ENCODE data around the gene EPB41. TPM values are rescaled to one million over a fixed set of nuclear protein-coding genes. Genes with fewer than 3 reads are reported as not detected.
"Not testable (repeated sequence)": the region's sequence is repeated elsewhere in the genome, so short reads cannot be mapped to it uniquely, and the experiment has no call there.

The EPB41 gene
- total RNA-seq, 5 donors from 2014 or later (not counting 1 experiment from before 2014, with no cell fraction given), result 199 to 257 (median 241) TPM

- Mint-ChIP-seq H3K9me3 (no peaks in the 10 kb centered on the region), H3K27me3 (no peaks in the 10 kb centered on the region), H3K4me3 (no peak overlapping the region), H3K36me3 (peaks cover 65% of the 10 kb centered on the region), H3K27ac (no peak overlapping the region), H3K4me1 (peaks cover 0 to 2% (median 0%) of the 10 kb centered on the region in 3 donors)
- no peaks in the 10 kb centered on the region for H3K9me3 ChIP-seq
- H3K4me3 ChIP-seq (ENCODE audit: control insufficient read depth in 1 of 2, extremely low read depth in 1 of 2, low read length in 1 of 2), result no peak overlapping the region
- no peak overlapping the region for H3K27ac ChIP-seq (ENCODE audit: low read length)
- DNase-seq, result no peak
- no peaks in the 10 kb centered on the region for H3K4me1 ChIP-seq (ENCODE audit: control insufficient read depth in 1 of 2, extremely low read depth in 1 of 2, insufficient read depth in 2 of 2, low read length in 2 of 2)
- WGBS (ENCODE audit: insufficient coverage), result 83% methylated on average over 4 of the region's 4 CpGs
- ATAC-seq (replicated peaks in 1 of 4), result no peak
- POLR2A ChIA-PET, result interaction anchor here (0.5 to 0.7 kb wide), 3 partner anchors 33 to 703 kb away, joined by 3 read pairs; no protein-coding TSS in a partner anchor
- CTCF ChIA-PET, result no interaction called here
- H3K36me3 ChIP-seq (ENCODE audit: control insufficient read depth in 2 of 2, extremely low read depth in 1 of 2, insufficient read depth in 1 of 2, low read length in 1 of 2), result peaks cover 22 to 65% of the 10 kb centered on the region in 2 donors
- no peaks in the 10 kb centered on the region for H3K27me3 ChIP-seq (replicated peaks in 1 of 2; ENCODE audit: control insufficient read depth in 2 of 2, extremely low read depth in 1 of 2, insufficient read depth in 2 of 2, low read length in 1 of 2)
These were observed 182.0 kb downstream of the EPB41 start for GRCh38 chr1:29096231-29096886.

- H3K4me3 Mint-ChIP-seq, result no peak overlapping the region
- ATAC-seq (replicated peaks in 1 of 4), result no peak
- ChIA-PET CTCF (no interaction called here), POLR2A (no interaction called here)
- no peak overlapping the region for H3K27ac Mint-ChIP-seq
- H3K36me3 Mint-ChIP-seq, result peaks cover 57% of the 10 kb centered on the region
- WGBS (ENCODE audit: insufficient coverage), result 100% methylated on average over 2 of the region's 4 CpGs
- H3K27ac ChIP-seq (ENCODE audit: low read length), result no peak overlapping the region
- no peaks in the 10 kb centered on the region for H3K27me3 Mint-ChIP-seq
- H3K4me1 ChIP-seq (ENCODE audit: control insufficient read depth in 1 of 2, extremely low read depth in 1 of 2, insufficient read depth in 2 of 2, low read length in 2 of 2), result no peaks in the 10 kb centered on the region
- no peak overlapping the region for H3K4me3 ChIP-seq (ENCODE audit: control insufficient read depth in 1 of 2, extremely low read depth in 1 of 2, low read length in 1 of 2)
- peaks cover 16 to 66% of the 10 kb centered on the region in 2 donors for H3K36me3 ChIP-seq (ENCODE audit: control insufficient read depth in 2 of 2, extremely low read depth in 1 of 2, insufficient read depth in 1 of 2, low read length in 1 of 2)
- H3K9me3 Mint-ChIP-seq, result no peaks in the 10 kb centered on the region
- no peak for DNase-seq
- peaks cover 0 to 6% (median 2%) of the 10 kb centered on the region in 3 donors for H3K4me1 Mint-ChIP-seq
- no peaks in the 10 kb centered on the region for H3K27me3 ChIP-seq (replicated peaks in 1 of 2; ENCODE audit: control insufficient read depth in 2 of 2, extremely low read depth in 1 of 2, insufficient read depth in 2 of 2, low read length in 1 of 2)
- no peaks in the 10 kb centered on the region for H3K9me3 ChIP-seq
These were observed 184.9 kb downstream of the EPB41 start for GRCh38 chr1:29099286-29099685.

DNA sequence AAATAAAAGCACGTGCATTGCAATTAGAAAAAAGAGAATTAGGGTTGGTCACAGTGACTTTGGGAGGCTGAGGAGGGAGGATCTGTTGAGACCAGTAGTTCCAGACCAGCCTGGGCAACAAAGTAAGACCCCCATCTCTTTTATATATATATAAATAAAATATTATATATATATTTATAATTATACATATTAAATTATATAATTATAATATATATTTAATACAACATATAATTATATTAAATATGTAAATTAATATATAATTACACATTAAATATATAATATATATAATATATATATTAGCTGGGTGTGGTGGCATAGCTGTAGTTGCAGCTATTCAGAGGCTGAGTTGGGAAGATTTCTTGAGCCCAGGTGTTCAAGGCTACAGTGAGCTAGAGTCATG, 186.1 kb downstream of the EPB41 start:
- H3K9me3 Mint-ChIP-seq, result no peaks in the 10 kb centered on the region
- Histone ChIP-seq H3K36me3 (ENCODE audit: control insufficient read depth in 2 of 2, extremely low read depth in 1 of 2, insufficient read depth in 1 of 2, low read length in 1 of 2) (peaks cover 10 to 60% of the 10 kb centered on the region in 2 donors), H3K4me3 (ENCODE audit: control insufficient read depth in 1 of 2, extremely low read depth in 1 of 2, low read length in 1 of 2) (no peak overlapping the region), H3K4me1 (ENCODE audit: control insufficient read depth in 1 of 2, extremely low read depth in 1 of 2, insufficient read depth in 2 of 2, low read length in 2 of 2) (no peaks in the 10 kb centered on the region), H3K27me3 (replicated peaks in 1 of 2; ENCODE audit: control insufficient read depth in 2 of 2, extremely low read depth in 1 of 2, insufficient read depth in 2 of 2, low read length in 1 of 2) (no peaks in the 10 kb centered on the region), H3K9me3 (no peaks in the 10 kb centered on the region), H3K27ac (ENCODE audit: low read length) (no peak overlapping the region)
- no peaks in the 10 kb centered on the region for H3K27me3 Mint-ChIP-seq
- H3K27ac Mint-ChIP-seq, result no peak overlapping the region
- CTCF ChIA-PET, result interaction anchor here in 1 of 2 donors (0.6 kb wide), 1 partner anchor 81 kb away, joined by 3 read pairs; the partner anchor contains the start of gene SRSF4
- POLR2A ChIA-PET, result no interaction called here
- peaks cover 0 to 6% (median 0%) of the 10 kb centered on the region in 3 donors for H3K4me1 Mint-ChIP-seq
- DNase-seq, result no peak
- no peak overlapping the region for H3K4me3 Mint-ChIP-seq
- peaks cover 53% of the 10 kb centered on the region for H3K36me3 Mint-ChIP-seq
- no CpG with 5 or more reads among the region's 1 CpG for WGBS (ENCODE audit: insufficient coverage)
- ATAC-seq (replicated peaks in 1 of 4), result no peak

DNA sequence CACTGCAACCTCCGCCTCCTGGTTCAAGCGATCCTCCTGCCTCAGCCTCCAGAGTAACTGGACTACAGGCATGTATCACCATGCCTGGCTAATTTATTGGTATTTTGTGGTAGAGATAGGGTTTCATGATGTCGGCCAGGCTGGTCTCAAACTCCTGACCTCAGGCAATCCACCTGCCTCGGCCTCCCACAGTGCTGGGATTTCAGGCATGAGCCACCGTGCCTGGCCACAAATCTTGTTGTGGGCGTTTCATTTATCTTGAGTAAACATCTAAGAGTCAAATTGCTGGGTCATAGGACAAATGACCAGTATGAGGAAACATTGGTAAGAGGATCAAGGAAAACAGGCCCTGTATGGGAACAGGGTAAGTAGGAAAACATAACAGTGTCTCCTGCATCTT, 191.5 kb downstream of the EPB41 start:
- Mint-ChIP-seq H3K9me3 (no peaks in the 10 kb centered on the region), H3K4me3 (no peak overlapping the region), H3K4me1 (peaks cover 0 to 6% (median 0%) of the 10 kb centered on the region in 3 donors), H3K27me3 (no peaks in the 10 kb centered on the region), H3K36me3 (peaks cover 44% of the 10 kb centered on the region), H3K27ac (no peak overlapping the region)
- Histone ChIP-seq H3K27ac (ENCODE audit: low read length) (no peak overlapping the region), H3K4me1 (ENCODE audit: control insufficient read depth in 1 of 2, extremely low read depth in 1 of 2, insufficient read depth in 2 of 2, low read length in 2 of 2) (no peaks in the 10 kb centered on the region), H3K4me3 (ENCODE audit: control insufficient read depth in 1 of 2, extremely low read depth in 1 of 2, low read length in 1 of 2) (no peak overlapping the region), H3K36me3 (ENCODE audit: control insufficient read depth in 2 of 2, extremely low read depth in 1 of 2, insufficient read depth in 1 of 2, low read length in 1 of 2) (peaks cover 3 to 39% of the 10 kb centered on the region in 2 donors), H3K27me3 (replicated peaks in 1 of 2; ENCODE audit: control insufficient read depth in 2 of 2, extremely low read depth in 1 of 2, insufficient read depth in 2 of 2, low read length in 1 of 2) (no peaks in the 10 kb centered on the region), H3K9me3 (no peaks in the 10 kb centered on the region)
- CTCF ChIA-PET, result interaction anchor here in 1 of 2 donors (0.7 kb wide), 1 partner anchor 61 kb away, joined by 4 read pairs; no protein-coding TSS in a partner anchor
- WGBS (ENCODE audit: insufficient coverage), result 95% methylated on average over 5 of the region's 6 CpGs
- no peak for ATAC-seq (replicated peaks in 1 of 4)
- no peak for DNase-seq
- POLR2A ChIA-PET, result interaction anchor here in 1 of 2 donors (0.5 kb wide), 1 partner anchor 879 kb away, joined by 7 read pairs; no protein-coding TSS in a partner anchor

DNA sequence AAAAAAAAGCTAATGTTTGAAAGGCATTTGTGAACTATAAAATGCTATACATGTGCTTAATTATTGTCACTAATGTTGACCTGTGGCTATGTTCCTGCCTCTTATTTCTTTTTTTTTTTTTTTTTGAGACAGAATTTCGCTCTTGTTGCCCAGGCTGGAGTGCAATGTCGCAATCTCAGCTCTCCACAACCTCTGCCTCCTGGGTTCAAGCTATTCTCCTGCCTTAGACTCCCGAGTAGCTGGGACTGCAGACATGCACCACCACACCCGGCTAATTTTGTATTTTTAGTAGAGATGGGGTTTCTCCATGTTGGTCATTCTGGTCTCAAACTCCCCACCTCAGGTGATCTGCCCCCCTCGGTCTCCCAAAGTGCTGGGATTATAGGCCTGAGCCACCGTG, 193.7 kb downstream of the EPB41 start:
- H3K9me3 Mint-ChIP-seq; DNase-seq; H3K27ac Mint-ChIP-seq; H3K4me3 ChIP-seq (ENCODE audit: control insufficient read depth in 1 of 2, extremely low read depth in 1 of 2, low read length in 1 of 2); H3K4me3 Mint-ChIP-seq; ATAC-seq (replicated peaks in 1 of 4); H3K9me3 ChIP-seq; H3K4me1 ChIP-seq (ENCODE audit: control insufficient read depth in 1 of 2, extremely low read depth in 1 of 2, insufficient read depth in 2 of 2, low read length in 2 of 2); H3K27ac ChIP-seq (ENCODE audit: low read length); H3K4me1 Mint-ChIP-seq; H3K27me3 Mint-ChIP-seq; H3K27me3 ChIP-seq (replicated peaks in 1 of 2; ENCODE audit: control insufficient read depth in 2 of 2, extremely low read depth in 1 of 2, insufficient read depth in 2 of 2, low read length in 1 of 2): not testable (repeated sequence)
- CTCF ChIA-PET, result interaction anchor here (0.5 to 0.7 kb wide), 7 partner anchors 27 to 1798 kb away, joined by 3 to 7 read pairs (median 3); no protein-coding TSS in a partner anchor
- POLR2A ChIA-PET, result interaction anchor here in 1 of 2 donors (0.7 kb wide), 1 partner anchor 26 kb away, joined by 5 read pairs; no protein-coding TSS in a partner anchor
- H3K36me3 ChIP-seq (ENCODE audit: control insufficient read depth in 2 of 2, extremely low read depth in 1 of 2, insufficient read depth in 1 of 2, low read length in 1 of 2), result peaks cover 3 to 47% of the 10 kb centered on the region in 2 donors
- no CpG with 5 or more reads among the region's 6 CpGs for WGBS (ENCODE audit: insufficient coverage)
- H3K36me3 Mint-ChIP-seq, result peaks cover 46% of the 10 kb centered on the region

DNA sequence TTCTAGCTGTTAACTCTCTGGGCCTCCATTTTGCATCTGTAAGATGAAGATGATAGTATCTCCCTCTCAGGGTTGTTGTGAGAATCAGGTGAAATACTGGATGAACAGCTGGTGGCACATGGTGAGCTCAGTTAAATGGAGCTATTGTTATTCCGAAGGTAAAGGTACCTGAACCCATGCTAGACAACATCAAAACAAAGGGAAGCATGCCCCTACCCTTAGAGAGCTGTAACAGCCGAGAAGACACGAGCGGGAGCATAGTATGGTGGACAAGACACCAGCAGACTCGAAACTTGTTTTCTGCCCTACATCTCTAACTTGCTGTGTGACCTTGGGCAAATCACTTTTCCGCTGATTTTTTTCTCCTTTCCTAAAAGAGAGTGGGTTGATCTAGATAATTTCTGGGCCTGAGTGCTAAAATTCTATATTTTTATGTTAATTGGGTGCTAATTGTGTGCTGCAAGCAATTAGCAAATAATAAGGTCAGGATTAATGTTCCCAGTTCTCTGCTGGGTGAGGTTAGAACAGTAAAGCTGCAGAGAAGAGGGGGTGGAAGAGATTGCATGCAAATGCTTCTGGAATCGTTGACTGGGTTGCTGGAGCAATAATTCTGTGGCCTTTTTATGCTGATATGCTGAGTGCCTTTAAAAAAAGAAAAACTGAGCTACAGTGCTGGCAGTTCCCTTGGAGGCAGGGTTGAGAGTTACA, 198.5 kb downstream of the EPB41 start:
- ChIA-PET POLR2A (interaction anchor here in 1 of 2 donors (0.5 to 0.6 kb wide), 2 partner anchors 71 to 137 kb away, joined by 5 to 7 read pairs; no protein-coding TSS in a partner anchor), CTCF (no interaction called here)
- ATAC-seq (replicated peaks in 1 of 4), result no peak
- peaks cover 60% of the 10 kb centered on the region for H3K36me3 Mint-ChIP-seq
- no peaks in the 10 kb centered on the region for H3K9me3 Mint-ChIP-seq
- no peak for DNase-seq
- H3K27ac ChIP-seq (ENCODE audit: low read length), result no peak overlapping the region
- H3K9me3 ChIP-seq, result no peaks in the 10 kb centered on the region
- no peaks in the 10 kb centered on the region for H3K27me3 ChIP-seq (replicated peaks in 1 of 2; ENCODE audit: control insufficient read depth in 2 of 2, extremely low read depth in 1 of 2, insufficient read depth in 2 of 2, low read length in 1 of 2)
- H3K4me1 Mint-ChIP-seq, result no peaks in the 10 kb centered on the region
- H3K4me3 ChIP-seq (ENCODE audit: control insufficient read depth in 1 of 2, extremely low read depth in 1 of 2, low read length in 1 of 2), result no peak overlapping the region
- H3K36me3 ChIP-seq (ENCODE audit: control insufficient read depth in 2 of 2, extremely low read depth in 1 of 2, insufficient read depth in 1 of 2, low read length in 1 of 2), result peaks cover 10 to 78% of the 10 kb centered on the region in 2 donors
- H3K4me1 ChIP-seq (ENCODE audit: control insufficient read depth in 1 of 2, extremely low read depth in 1 of 2, insufficient read depth in 2 of 2, low read length in 2 of 2), result no peaks in the 10 kb centered on the region
- no peak overlapping the region for H3K4me3 Mint-ChIP-seq
- H3K27me3 Mint-ChIP-seq, result no peaks in the 10 kb centered on the region
- no peak overlapping the region for H3K27ac Mint-ChIP-seq
- WGBS (ENCODE audit: insufficient coverage), result 75% methylated on average over 1 of the region's 7 CpGs
